GM18519 (cell line): Measurements from ENCODE around the gene ECHS1.

Experiments
- ATAC-seq: cut with Tn5 transposase; IDR thresholded peaks from one replicate; pipeline ENCODE4 v1.9.1; 2021; ENCODE audit warnings: mild to moderate bottlenecking, moderate library complexity; ENCODE audit not compliant: unreplicated experiment, low FRiP score

The ECHS1 gene

DNA sequence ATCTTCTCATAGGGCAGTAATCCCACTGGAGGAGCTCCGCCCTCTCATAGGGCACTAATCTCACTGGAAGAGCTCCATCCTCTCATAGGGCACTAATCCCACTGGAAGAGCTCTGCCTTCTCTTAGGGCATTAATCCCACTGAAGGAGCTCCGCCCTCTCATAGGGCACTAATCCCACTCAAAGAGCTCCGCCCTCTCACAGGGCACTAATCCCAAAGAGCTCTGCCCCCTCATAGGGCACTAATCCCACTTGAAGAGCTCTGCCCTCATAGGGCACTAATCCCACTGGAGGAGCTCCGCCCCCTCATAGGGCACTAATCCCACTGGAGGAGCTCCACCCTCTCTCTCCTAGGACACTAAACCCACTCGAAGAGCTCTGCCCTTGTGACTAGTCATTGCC lies 11.9 kb downstream of the ECHS1 start:
- no peak for ATAC-seq

DNA sequence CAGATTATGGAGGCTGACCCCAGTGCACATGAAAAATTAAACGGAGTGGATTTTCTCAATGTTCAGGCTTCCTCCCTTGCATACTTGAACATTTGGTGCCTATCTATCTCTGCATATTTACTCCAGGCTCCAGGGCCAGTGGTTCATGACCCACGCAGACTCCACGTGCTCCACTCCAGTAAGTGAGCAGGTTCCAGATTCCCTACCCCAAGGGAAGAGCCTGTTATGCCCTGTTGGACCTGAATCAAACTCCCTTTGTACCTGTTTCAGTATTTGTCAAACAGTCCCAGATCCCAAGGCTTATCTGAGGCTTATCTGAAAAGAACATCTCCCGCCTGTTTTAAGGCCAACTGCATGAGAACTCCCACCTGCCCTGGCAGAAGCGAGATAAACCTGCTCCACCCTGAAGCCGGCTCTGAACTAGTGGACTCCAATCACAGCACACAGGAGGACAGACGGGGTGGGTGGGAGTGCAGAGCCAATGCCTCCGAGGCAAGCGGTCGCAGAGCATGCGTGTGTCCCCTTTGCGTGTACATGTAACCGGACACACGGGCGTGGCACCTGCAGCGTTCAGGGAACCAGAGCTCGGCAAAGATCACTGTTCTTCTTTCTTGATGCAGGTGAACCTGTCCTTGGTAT lies 13.1 kb downstream of the ECHS1 start:
- no peak for ATAC-seq

DNA sequence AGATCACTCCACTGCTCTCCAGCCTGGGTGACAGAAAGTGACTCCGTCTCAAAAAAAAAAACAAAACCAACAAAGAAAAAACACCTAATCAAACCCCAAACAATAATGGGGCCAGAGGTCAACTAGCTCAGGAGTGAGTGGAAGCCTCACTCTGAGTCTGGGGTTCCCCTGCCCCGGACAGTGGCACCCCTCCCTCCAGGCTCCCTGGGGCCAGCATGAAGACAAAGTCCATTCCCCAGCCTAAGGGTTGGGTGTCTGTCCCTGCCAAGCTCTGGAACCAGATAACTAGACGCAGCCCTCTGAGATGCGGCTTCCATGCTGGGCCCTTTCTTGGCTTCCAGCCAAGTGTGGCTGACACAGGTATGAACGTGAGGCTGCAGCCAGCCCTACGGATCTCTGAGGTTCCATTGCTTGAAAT lies 13.6 kb downstream of the ECHS1 start:
- no peak for ATAC-seq

DNA sequence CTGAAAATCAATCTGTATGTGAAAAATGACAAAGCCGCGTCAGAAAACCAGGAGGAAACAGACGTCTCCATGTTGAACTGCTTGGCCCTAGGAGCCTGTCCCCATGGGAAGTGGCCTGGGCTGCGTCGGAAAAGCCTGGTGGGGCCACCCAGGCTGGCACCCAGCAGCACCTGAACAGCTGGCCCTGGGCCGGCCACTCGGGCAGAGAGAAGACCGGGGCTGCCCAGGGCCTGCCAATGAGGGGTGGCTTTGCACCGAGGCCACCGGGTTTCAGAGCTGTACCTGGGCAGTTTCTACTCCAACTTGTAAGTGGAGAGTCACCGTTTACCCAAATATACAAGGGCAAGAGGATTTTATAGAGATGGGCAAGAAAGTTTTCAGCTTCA lies 14.2 kb downstream of the ECHS1 start:
- ATAC-seq: no peak

DNA sequence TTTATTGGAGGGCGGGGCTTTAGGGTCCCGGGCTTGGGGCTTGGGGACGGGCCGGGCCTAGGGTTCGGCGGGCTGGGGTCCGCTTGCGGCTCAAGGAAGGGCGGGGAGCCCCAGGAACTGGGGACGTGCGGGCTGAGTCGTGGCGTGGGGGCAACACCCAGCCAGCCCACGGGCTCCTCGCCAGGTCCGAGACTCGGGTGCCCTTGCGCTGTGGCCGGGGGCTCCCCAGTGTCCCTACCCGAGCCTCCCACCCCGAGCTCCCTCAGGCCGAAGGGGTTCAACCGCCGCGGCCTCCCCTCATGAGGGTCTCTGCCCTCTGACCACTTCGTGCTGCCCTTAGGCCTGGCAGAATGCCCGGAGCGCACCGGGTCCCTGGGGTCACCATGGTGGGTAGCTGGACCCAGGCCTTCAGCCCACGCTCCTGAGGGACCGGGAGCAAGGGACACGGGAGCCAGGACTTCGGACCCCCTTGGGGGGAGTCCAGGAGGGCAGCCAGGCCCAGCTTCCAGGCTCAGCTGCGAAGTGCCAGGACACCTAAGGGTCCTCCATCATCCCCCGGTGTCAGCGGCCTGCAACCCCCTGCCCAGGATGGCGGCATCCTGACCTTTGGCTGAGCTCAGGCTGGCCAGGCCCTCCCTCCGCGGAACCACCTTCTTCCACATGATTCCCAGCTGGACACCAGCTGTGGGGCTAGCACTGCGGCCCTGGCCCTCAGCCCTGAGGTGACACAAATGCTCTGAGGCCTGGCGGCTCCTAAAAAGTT lies 14.8 kb downstream of the ECHS1 start:
- no peak for ATAC-seq

DNA sequence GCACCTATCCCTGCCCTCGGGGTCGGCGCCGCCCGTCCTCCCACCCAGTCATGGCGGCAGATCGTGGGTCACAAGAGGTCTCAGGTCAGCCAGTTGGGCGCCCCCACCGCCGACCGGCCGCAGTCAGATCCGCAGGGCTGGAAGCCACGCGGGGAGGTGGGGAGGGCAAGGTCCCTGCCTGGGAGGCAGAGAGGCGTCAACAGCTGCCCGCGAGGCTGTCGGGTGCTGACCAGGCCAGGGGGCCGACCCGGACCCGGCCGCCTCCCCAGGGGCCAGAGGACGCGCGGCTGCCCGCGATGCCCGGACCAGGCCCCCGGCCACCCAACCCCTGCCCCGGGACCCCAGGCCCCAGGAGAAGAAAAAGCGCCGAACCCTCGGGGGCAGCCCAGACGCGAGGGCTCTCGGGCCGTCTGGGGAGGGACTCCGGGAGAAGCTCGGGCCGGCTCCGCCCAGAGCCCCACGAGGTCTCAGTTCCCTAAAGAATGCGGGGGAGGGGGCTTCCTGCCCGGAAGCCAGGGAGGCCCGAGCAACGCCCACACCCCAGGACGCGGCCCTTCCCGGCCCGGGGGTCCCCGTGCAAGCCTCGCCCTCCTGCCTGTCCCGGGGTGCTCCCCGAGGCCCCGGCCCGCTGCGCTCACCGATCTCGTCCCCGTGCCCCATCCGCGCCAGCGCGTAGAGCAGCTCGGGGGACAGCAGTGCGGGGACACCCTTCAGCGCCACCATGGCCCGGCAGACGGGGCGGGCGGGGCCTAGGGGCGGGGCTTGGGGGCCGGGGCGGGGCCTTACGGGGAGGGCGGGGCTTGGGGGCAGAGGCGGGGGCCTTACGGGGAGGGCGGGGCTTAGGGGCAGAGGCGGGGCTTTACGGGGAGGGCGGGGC lies 15.6 kb downstream of the ECHS1 start, which contains the start of gene FUOM:
Gene FUOM (minus strand): TSS at position 735 of the 877 bp plus-strand sequence. CDS start 12 bp downstream, at position 723.
- ATAC-seq: peak; percentile 59

DNA sequence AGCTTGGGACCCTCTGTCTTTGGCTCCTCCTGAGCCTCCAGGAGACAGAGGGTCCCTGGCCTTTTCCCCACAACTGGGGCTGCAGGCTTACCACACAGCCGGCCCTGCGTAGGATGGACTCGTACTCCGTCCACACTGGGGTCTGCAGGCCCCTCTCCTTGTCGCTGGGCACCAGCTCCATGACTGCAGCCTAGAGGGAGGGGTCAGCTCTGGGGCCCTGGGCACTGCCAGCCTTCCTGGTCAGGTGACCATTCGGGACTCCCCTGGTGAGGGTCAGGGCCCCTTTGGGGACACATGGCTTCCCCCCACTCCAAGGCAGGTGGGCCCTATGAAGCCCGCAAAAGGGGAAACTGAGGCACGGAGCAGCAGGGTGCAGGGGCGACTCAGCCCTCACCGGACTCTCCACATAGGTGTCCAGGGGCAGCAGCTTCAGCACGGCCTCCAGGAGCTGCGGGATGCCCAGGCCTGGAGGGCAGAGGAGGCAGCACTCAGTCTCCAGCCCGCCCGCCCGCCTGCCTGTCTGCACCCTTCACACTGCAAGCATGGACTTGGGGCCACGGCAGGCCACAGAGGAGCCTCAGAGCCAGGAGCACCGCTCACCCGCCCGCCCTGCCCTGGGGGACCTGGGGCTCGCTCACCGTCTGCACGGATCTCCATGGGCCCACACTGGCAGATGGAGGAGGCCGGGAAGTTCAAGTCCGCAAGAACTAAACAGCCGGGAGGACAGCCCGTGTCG lies 16.4 kb downstream of the ECHS1 start:
- no peak for ATAC-seq

DNA sequence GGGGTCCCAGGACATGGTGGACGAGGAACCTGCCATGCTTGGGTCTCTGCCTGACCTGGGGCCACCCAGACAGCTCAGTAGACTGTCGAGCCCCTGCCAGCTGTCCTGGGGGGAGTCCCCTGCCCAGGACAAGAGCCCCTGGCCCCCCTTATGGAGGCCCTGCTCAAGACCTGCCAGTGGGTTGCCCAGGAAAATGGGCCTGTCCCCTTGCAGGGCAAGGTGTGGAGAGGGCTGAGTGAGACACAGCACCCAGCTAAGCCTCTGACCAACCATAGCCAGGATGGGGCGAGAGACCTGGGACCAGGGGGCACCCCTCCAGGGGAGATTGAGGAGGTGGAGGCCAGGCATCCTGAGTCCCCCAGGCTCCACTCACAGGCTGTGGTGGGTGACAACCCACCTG lies 17.2 kb downstream of the ECHS1 start:
- no peak for ATAC-seq

DNA sequence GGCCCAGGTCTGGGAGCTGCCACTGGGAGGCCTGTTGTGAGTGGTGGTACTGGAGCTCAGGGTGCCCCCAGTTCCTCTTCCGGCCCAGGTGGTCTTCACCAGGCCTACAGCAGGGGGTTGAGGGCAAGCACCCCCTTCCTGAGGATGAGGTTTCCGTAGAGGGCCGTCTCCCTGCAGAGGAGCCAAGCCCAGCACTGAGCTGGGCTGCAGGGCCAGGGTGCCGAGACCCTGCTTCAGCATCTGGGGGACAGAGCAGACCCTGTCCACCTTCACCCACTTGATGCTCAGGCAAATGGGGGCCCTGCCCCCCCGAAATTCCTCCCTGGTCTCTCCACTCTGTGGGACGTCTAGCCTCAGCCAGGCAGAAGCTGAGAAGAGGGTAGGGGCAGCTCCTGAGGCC lies 17.9 kb downstream of the ECHS1 start:
- no peak for ATAC-seq

DNA sequence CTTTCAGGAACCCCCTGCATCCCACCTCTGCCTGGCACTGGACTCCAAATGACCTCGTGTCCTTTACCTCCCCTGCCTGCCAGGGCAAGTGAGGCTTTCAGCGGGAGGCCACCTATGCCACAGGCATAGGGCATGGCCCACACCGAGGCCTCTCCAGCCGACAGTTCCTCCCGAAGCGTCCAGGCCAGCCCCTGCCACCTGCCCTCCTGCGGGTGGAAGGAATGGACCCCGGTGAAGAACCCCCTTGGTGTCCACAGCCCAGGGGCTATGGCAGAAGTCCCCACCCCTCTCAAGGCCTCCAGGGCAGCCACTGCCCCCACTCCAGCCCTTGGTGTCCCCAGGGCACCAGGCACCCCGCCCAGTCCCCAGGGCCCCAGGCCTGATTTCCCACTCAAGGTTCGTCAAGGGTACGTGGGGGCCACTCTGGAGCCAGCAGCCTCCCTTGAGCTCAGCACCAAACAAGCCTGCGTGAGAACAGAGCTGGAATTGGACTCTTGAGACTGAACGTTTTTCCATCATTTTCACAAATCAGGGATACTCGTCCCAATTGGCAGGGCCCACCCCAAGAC lies 18.4 kb downstream of the ECHS1 start:
- ATAC-seq: no peak

DNA sequence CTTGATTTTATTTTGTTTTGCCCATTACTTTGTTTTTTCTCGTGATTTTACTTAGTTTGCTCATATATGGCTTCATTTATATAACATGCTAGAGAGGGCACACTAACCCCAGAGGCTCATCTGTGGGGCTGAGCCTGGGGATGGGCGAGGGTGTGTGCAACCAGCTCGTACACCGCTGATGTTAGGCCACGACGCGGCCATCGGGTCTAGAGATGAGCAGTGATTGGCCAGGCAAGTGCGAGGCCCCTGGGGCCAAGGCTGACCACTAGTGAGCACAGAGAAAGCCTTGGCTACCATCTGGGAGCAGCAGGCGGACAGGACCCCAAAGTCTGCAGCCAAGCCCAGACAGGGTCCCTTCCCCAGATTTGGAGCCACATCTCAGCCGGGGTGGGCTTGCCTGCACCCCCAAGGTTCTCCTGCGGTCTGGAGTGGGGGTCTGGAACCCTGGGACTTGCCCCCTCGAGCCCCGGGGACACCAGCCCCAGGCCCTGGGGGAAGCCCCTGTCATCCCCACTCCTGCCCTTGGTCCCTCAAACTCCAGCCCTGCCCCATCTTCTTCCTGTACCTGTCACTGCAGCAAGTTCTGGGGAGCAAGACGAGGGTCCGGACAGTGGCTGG lies 19.1 kb downstream of the ECHS1 start:
- ATAC-seq: no peak

DNA sequence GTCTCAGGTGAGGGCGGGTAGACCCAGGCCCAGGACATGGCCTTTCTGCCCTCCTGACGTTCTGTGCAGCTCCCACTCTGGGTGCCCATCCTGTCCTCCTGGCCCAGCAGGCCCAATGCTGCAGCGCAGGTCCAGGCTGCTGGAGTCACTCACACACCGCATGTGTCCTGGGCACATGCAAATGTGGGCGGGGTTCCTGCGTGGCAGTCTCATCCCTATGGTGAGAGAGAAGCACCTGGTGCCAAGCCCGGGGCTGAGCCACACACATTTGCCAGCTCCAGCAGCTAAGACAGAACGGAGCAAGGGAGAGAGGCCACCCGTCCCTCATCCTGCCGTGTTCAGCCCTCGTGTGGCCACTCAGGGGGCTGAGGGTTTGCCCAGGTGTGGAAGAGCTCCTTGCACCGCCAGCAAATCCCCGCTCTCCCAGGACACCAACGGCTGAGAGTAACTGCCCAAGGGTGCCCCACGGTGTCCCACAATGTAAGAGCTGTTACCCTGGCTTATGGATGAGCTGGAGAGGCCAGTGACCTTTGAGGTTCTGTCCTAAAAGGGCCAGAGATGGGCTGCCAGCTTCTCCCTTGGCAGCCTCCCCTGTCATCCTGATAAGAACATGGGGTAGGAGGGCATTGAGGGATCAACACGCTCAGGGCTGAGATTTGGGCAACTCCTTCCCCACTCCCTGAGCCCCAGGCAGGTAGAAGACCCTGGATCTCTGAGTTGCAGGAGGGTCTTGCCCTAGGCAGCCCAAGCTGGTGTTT lies 19.8 kb downstream of the ECHS1 start:
- ATAC-seq: no peak

DNA sequence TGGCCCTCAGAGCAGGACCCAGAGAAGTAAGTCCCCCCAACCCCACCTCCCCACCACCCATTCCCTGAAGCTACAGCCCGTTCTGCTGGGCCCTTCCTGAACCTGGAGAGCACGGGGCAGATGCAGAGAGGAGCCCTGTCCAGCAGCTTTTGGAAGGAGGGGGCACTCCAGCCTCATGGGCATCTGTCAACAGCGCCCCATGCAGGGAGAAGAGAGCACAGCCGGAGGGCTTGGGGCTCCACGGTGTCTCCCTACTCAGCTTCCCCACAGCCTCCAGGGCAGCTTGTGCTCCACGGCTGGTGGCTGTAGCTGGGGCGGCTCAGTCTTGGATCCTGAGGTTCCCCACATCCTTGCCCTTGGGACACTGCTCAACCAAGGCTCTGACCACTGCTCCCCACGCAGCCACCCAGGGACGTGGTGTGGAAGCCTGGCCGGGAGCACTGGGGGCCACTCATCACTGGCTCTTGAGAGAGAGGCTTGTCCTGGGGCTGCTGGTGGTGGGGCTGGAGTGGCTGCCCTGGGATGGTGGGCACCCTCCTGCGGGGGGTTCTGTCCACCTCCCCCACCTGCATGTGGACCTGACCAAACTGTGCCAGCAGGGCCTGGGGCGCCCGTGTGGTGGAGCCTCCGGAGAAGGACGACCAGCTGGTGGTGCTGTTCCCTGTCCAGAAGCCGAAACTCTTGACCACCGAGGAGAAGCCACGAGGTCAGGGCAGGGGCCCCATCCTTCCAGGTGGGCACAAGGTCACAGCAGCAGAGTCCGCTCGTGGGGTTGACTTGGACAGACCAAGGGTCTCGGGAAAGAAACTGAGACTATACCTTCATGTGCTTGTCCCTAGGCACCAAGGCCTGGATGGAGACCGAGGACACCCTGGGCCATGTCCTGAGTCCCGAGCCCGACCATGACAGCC lies 21.5 kb downstream of the ECHS1 start:
- ATAC-seq: no peak

DNA sequence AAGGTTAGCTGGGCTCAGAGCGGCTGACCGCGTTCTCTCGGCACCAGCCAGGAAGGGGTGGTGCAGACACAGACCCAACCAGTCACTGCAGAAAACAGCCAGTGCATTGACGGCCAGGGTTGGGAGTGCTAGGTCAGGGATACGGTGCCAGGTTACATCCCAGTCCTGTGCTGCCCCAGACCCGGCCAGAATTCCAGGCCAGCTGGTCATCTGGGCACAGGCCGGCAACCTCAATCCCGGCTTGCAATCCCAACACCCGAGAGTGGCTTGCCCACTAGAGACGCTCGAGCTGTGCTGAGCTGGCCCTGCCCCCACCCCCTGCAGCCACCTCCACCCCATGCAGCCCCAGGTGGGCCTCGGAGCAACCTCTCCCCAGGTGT lies 22.2 kb downstream of the ECHS1 start:
- no peak for ATAC-seq

DNA sequence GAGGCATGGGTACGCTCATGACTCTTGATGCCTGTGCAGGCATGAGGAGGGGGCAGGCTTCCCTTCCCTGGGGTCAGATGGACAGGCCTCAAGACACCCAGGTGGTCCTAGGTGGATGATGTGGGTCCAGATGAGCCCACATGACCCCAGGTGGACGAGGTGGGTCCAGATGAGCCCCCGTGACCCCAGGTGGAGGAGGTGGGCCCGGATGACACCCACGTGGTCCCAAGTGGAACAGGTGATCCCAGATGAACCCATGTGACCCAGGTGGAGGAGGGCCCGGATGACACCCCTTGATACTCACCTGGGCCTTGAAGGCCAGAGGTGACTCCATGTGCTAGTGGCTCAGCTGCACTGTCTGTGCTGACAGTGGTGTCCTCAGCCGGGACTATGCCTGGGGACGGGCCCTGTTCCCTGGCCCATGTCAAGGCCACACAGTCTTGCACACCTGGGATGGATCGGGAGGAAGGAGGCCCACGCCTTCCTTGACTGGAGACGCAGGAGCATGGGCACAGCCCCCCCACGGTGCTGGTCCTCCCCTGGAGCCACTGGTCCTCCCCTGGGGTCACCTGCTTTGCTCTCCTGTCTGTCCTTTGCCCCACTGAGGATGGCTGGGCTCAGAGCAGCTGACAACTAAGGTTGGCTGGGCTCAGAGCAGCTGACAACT lies 22.7 kb downstream of the ECHS1 start:
- no peak for ATAC-seq

DNA sequence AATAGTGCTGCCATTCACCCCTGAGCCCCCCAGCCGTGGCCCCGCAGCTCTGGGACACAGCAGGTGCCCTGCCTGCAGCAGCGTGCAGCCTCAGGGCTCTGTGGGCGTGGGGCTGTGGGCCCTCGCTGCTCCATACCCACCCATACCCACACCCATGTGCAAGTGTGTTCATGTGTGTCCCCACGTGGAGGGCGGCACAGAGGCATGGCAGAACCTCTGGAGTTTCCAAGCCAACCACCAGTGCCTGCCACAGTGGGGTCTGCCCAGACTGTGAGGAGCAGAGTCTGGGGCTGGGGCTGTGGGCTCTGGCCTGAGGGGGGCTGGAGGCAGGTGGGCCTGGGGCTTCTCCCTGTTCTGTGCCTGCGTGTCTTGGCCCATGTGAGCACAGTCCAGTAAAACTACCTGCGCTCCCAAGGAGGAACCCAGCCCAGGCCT lies 23.6 kb downstream of the ECHS1 start:
- no peak for ATAC-seq

DNA sequence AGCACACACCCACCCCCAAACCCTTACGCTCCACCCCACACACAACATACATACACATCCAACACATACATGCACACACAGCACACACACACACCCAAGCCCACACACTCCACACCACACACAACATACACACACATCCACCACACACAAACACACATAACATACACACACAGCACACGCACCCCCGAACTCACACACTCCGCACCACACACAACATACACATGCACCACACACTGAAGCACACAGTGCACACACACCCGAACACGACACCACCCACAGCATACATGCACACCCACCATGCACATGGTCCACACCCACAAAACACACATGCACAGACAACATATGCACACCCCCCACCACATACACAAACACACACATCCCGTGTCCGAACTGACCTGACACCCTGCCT lies 24.0 kb downstream of the ECHS1 start:
- no peak for ATAC-seq
